ENCODE data around the gene PHRF1.

PHRF1 gene

GRCh38 chr11:659532-660085 lies 83.3 kb downstream of the PHRF1 start:
- no peak for DNase-seq

DNA sequence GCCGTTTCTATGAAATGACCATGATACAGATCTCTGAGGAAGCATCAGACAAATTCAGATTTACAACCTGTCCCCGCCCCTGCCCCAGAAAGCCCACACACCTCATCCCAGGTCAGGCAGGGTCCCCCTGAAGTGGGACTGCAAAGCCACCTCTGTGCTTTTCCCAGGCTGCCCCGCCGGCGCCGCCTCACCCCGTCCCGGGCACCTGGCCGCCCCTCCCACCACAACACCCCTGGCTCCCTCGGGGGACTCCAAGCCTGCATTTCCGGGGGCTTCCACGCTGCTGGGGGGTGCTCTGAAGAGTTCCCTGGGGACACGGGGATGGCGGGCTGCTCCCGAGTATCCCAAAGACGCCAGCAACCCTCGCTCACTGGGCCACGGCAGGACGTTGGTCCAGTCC lies 84.0 kb downstream of the PHRF1 start:
- DNase-seq = no peak

- no peak for DNase-seq
Measured at GRCh38 chr11:660681-661444, 84.6 kb downstream of the PHRF1 start.
